Activated naive CD4-positive, alpha-beta T cell treated with anti-CD3 and anti-CD28 coated beads for 36 hours (primary cell): ENCODE measurements around the gene KCTD2. TPM values are rescaled to one million over a fixed set of nuclear protein-coding genes. Genes with fewer than 3 reads are reported as not detected.
A peak's percentile ranks its signal among the peaks of the same experiment; 100 is the strongest.

ENCODE experiments used
- CTCF ChIA-PET: fragments of 350-600 bp; sonication (Branson Sonifier 250); formaldehyde crosslinking; loops from one replicate; lab custom pipeline; 2021; ENCODE audit warnings: antibody characterized with exemption; lab: Charles Lee
- DNase-seq: peaks from one replicate; pipeline ENCODE4 v3.0.0-alpha.2; 2020
- H3K27ac Mint-ChIP-seq: one replicate; pipeline ENCODE4 v1.8.0; 2021; ENCODE audit warnings: mild to moderate bottlenecking, mixed read lengths
- H3K27me3 Mint-ChIP-seq: one replicate; pipeline ENCODE4 v1.8.0; 2021; ENCODE audit warnings: low read depth, mixed read lengths
- H3K36me3 Mint-ChIP-seq: one replicate; pipeline ENCODE4 v1.8.0; 2021; ENCODE audit warnings: low read depth, mixed read lengths
- H3K4me1 Mint-ChIP-seq: one replicate; pipeline ENCODE4 v1.8.0; 2021; ENCODE audit warnings: low read depth, mixed read lengths
- H3K4me3 Mint-ChIP-seq: one replicate; pipeline ENCODE4 v1.8.0; 2021; ENCODE audit warnings: mild to moderate bottlenecking, moderate library complexity, mixed read lengths
- H3K9me3 Mint-ChIP-seq: one replicate; pipeline ENCODE4 v1.8.0; 2021; ENCODE audit warnings: mixed read lengths
- intact Hi-C: fragments of 100-400 bp; cut with micrococcal nuclease; formaldehyde crosslinking; loops from one replicate; pipeline ENCODE4 v1.15.1; 2023
- total RNA-seq, 2 experiments: library from RNA; stranded (reverse); gene quantifications; one replicate each; pipeline ENCODE4 v1.2.3, GENCODE V29; 2021

Gene KCTD2
- total RNA-seq, 2 experiments from 2014 or later = 18.7 to 20.8 TPM

- DNase-seq = no peak
- no peaks in the 10 kb centered on the region for H3K36me3 Mint-ChIP-seq
- CTCF ChIA-PET = interaction anchor here (1.8 kb wide), 1 partner anchor 10 kb away, joined by 5 read pairs; no protein-coding TSS in a partner anchor
- H3K4me3 Mint-ChIP-seq = no peak overlapping the region
- H3K4me1 Mint-ChIP-seq = peaks cover 4% of the 10 kb centered on the region
- H3K27me3 Mint-ChIP-seq = no peaks in the 10 kb centered on the region
- no peaks in the 10 kb centered on the region for H3K9me3 Mint-ChIP-seq
- H3K27ac Mint-ChIP-seq = no peak overlapping the region
- intact Hi-C loops = no loop called here
Observed at GRCh38 chr17:75096082-75096625, 49.1 kb downstream of the KCTD2 start.

- CTCF ChIA-PET = interaction anchor here (0.9 kb wide), 1 partner anchor 16 kb away, joined by 4 read pairs; no protein-coding TSS in a partner anchor
- DNase-seq = no peak
- Mint-ChIP-seq H3K27ac (no peak overlapping the region), H3K36me3 (no peaks in the 10 kb centered on the region), H3K9me3 (no peaks in the 10 kb centered on the region), H3K27me3 (no peaks in the 10 kb centered on the region), H3K4me1 (no peaks in the 10 kb centered on the region), H3K4me3 (no peak overlapping the region)
- intact Hi-C loops = no loop called here
Observed at GRCh38 chr17:75097865-75098264, 50.8 kb downstream of the KCTD2 start.

GRCh38 chr17:75098861-75099260 lies 51.8 kb downstream of the KCTD2 start:
- Mint-ChIP-seq H3K27me3 (no peaks in the 10 kb centered on the region), H3K4me1 (no peaks in the 10 kb centered on the region), H3K4me3 (no peak overlapping the region), H3K27ac (no peak overlapping the region), H3K36me3 (no peaks in the 10 kb centered on the region), H3K9me3 (no peaks in the 10 kb centered on the region)
- no peak for DNase-seq
- intact Hi-C loops = no loop called here
- CTCF ChIA-PET = no interaction called here

GRCh38 chr17:75099881-75100595 lies 53.0 kb downstream of the KCTD2 start:
- Mint-ChIP-seq H3K9me3 (no peaks in the 10 kb centered on the region), H3K4me3 (no peak overlapping the region), H3K36me3 (no peaks in the 10 kb centered on the region), H3K27me3 (no peaks in the 10 kb centered on the region), H3K27ac (no peak overlapping the region), H3K4me1 (no peaks in the 10 kb centered on the region)
- CTCF ChIA-PET = no interaction called here
- DNase-seq = no peak
- intact Hi-C loops = no loop called here

- H3K36me3 Mint-ChIP-seq = no peaks in the 10 kb centered on the region
- no peaks in the 10 kb centered on the region for H3K9me3 Mint-ChIP-seq
- no peaks in the 10 kb centered on the region for H3K4me1 Mint-ChIP-seq
- CTCF ChIA-PET = no interaction called here
- no peak for DNase-seq
- H3K27ac Mint-ChIP-seq = no peak overlapping the region
- H3K4me3 Mint-ChIP-seq = no peak overlapping the region
- intact Hi-C loops = no loop called here
- no peaks in the 10 kb centered on the region for H3K27me3 Mint-ChIP-seq
Observed at GRCh38 chr17:75102385-75102821, 55.4 kb downstream of the KCTD2 start.

GRCh38 chr17:75103601-75104554 lies 56.9 kb downstream of the KCTD2 start:
- H3K4me1 Mint-ChIP-seq = peaks cover 1% of the 10 kb centered on the region
- H3K36me3 Mint-ChIP-seq = no peaks in the 10 kb centered on the region
- intact Hi-C loops = no loop called here
- no peak overlapping the region for H3K4me3 Mint-ChIP-seq
- no peaks in the 10 kb centered on the region for H3K27me3 Mint-ChIP-seq
- no peak overlapping the region for H3K27ac Mint-ChIP-seq
- CTCF ChIA-PET = interaction anchor here (1.5 to 3.7 kb wide), 2 partner anchors 10 to 13 kb away, joined by 4 to 27 read pairs; no protein-coding TSS in a partner anchor
- H3K9me3 Mint-ChIP-seq = no peaks in the 10 kb centered on the region
- no peak for DNase-seq

- no peak overlapping the region for H3K4me3 Mint-ChIP-seq
- DNase-seq = peak; percentile 43
- intact Hi-C loops = loop anchor here (5.0 kb wide), 2 partner anchors 38 to 58 kb away; partner anchors contain the start of genes ATP5PD and KCTD2
Observed at GRCh38 chr17:75105126-75106080, 58.4 kb downstream of the KCTD2 start.

GRCh38 chr17:75108193-75108592 lies 61.2 kb downstream of the KCTD2 start:
- Mint-ChIP-seq H3K9me3 (no peaks in the 10 kb centered on the region), H3K4me3 (peak overlapping the region; percentile 90), H3K27ac (no peak overlapping the region), H3K36me3 (no peaks in the 10 kb centered on the region), H3K4me1 (peaks cover 18% of the 10 kb centered on the region), H3K27me3 (no peaks in the 10 kb centered on the region)
- CTCF ChIA-PET = interaction anchor here (1.4 to 3.4 kb wide), 3 partner anchors 22 to 147 kb away, joined by 3 to 15 read pairs (median 7); no protein-coding TSS in a partner anchor
- intact Hi-C loops = loop anchor here (2.0 to 5.0 kb wide), 4 partner anchors 19 to 147 kb away; partner anchors contain the start of genes ATP5PD and KCTD2
- DNase-seq = no peak

More at GRCh38 chr17:75105126-75106080, 58.4 kb downstream of the KCTD2 start:
- Mint-ChIP-seq H3K9me3 (no peaks in the 10 kb centered on the region), H3K4me1 (peaks cover 5% of the 10 kb centered on the region), H3K36me3 (no peaks in the 10 kb centered on the region), H3K27me3 (no peaks in the 10 kb centered on the region), H3K27ac (no peak overlapping the region)
- CTCF ChIA-PET = interaction anchor here (0.7 to 3.7 kb wide), 8 partner anchors 9 to 144 kb away, joined by 3 to 27 read pairs (median 4); no protein-coding TSS in a partner anchor

GRCh38 chr17:75109046-75109406 lies 62.0 kb downstream of the KCTD2 start:
- intact Hi-C loops = loop anchor here (2.0 to 5.0 kb wide), 4 partner anchors 20 to 148 kb away; partner anchors contain the start of genes ATP5PD and KCTD2
- Mint-ChIP-seq H3K27ac (no peak overlapping the region), H3K36me3 (peaks cover under 1% of the 10 kb centered on the region), H3K4me1 (peaks cover 23% of the 10 kb centered on the region), H3K4me3 (peak overlapping the region; percentile 90), H3K27me3 (no peaks in the 10 kb centered on the region), H3K9me3 (no peaks in the 10 kb centered on the region)
- CTCF ChIA-PET = interaction anchor here (1.3 to 9.0 kb wide), 2 partner anchors 93 to 118 kb away, joined by 3 to 179 read pairs; partner anchors contain the start of gene NUP85
- DNase-seq = peak; percentile 46

GRCh38 chr17:75109407-75110233 lies 62.6 kb downstream of the KCTD2 start, which contains the start of gene ARMC7:
Gene ARMC7 (plus strand): TSS chr17:75109969. CDS start chr17:75110289, 320 bp downstream.
- CTCF ChIA-PET = interaction anchor here (1.1 to 9.0 kb wide), 3 partner anchors 93 to 162 kb away, joined by 3 to 179 read pairs (median 3); partner anchors contain the start of genes MIF4GD and NUP85
- Mint-ChIP-seq H3K27me3 (no peaks in the 10 kb centered on the region), H3K27ac (peak within 1 kb of the TSS; percentile 91), H3K36me3 (peaks cover 2% of the 10 kb centered on the region), H3K4me3 (peak within 1 kb of the TSS; percentile 90), H3K4me1 (peaks cover 29% of the 10 kb centered on the region), H3K9me3 (no peaks in the 10 kb centered on the region)
- intact Hi-C loops = loop anchor here (1.0 to 10.0 kb wide), 9 partner anchors 21 to 295 kb away; partner anchors contain the start of genes ATP5PD, GGA3, GRB2 and KCTD2
- peak; percentile 93 for DNase-seq
